GM21576 (cell line): ENCODE data around the gene DPAGT1.
A peak's percentile ranks its signal among the peaks of the same experiment; 100 is the strongest.
"Not testable (repeated sequence)": the region's sequence is repeated elsewhere in the genome, so short reads cannot be mapped to it uniquely, and the experiment has no call there.

Experiments used
- ATAC-seq: cut with Tn5 transposase; IDR thresholded peaks from one replicate; pipeline ENCODE4 v1.9.1; 2021; ENCODE audit warnings: mild to moderate bottlenecking, moderate library complexity; ENCODE audit not compliant: unreplicated experiment

DPAGT1 gene

DNA sequence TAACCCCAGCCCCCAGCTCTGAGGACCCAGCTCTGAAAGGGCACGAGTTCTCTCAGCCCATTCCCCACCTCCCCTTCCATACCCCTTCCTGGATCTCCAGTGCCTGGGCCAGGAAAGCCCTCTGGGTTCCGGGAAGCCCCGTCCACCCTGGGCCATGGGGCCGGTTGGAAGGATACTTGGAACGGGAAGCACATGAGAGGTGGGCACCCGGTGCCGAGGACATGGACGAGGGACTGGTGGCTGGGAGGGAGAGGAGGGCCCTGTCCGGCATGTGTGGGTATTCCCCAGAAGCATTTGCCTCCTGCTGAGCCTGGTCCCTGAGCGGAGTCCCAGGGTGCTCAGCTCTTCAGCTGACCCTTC lies 14.6 kb upstream of the DPAGT1 start:
- ATAC-seq, result no peak

DNA sequence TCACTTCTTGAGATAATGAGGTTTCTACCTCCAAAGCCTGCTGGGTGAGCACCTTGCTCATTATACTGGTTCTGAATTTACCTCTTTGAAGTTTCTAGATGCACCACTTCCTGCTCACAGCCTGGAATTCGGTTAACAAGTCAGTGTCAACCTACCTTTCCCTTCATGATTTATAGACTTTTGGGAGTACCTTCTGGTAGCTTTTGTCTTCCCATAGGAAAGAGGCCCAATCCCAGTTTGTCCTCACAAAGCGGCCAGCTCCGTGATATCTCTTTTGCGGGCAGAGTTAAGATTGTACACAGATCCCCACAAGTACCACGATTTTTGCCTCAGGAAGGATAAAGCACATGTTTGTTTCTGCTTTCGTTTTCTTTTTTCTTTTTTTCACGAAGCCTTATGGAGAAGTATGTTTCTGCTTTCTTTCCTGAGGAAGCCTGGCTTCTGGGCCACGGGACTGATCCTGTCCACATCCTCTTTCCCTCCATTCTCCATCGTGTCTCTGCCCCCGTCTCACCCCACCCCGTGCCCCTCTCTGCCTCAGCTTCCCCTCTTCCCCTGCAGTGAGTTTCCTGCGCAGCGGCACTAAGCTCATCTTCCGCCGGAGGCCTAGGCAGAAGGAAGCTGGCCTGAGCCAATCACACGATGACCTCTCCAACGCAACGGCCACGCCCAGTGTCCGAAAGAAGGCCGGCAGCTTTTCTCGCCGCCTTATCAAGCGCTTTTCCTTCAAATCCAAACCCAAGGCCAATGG lies 14.0 kb upstream of the DPAGT1 start:
- ATAC-seq, result no peak

DNA sequence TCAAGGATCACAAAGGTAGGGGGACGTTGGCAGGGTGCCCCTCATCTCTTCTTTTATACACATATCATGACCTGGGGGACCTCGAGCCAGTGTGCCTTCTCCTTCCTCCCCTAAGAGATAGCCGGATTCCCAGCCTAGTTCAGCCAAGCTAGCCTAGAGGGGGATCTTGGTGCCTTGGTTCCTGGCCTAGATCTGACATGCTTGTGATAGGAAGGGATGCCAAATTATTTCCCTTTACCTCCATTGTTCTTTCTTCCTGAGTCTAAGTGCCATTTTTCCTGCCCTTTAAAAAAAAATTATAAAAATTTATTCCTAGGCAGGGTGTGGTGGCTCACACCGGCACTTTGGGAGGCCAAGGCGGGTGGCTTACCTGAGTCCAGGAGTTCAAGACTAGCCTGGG lies 12.7 kb upstream of the DPAGT1 start:
- no peak for ATAC-seq

DNA sequence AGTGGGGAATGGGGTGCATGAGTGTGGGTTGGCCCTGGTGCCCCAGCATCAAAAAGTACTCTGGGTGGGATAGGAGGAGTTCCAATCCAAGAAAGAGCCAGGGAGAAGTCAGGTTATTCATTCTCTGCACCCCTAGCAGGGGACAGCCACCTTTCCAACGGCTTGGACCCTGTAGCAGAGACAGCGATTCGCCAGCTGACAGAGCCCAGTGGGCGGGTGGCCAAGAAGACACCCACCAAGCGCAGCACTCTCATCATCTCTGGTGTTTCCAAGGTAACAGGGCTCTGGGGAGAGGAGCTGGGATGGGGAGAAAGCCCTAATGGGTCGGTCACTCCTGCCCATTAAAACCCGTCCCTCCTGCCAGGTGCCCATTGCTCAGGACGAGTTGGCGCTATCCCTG lies 12.1 kb upstream of the DPAGT1 start:
- ATAC-seq, result no peak

DNA sequence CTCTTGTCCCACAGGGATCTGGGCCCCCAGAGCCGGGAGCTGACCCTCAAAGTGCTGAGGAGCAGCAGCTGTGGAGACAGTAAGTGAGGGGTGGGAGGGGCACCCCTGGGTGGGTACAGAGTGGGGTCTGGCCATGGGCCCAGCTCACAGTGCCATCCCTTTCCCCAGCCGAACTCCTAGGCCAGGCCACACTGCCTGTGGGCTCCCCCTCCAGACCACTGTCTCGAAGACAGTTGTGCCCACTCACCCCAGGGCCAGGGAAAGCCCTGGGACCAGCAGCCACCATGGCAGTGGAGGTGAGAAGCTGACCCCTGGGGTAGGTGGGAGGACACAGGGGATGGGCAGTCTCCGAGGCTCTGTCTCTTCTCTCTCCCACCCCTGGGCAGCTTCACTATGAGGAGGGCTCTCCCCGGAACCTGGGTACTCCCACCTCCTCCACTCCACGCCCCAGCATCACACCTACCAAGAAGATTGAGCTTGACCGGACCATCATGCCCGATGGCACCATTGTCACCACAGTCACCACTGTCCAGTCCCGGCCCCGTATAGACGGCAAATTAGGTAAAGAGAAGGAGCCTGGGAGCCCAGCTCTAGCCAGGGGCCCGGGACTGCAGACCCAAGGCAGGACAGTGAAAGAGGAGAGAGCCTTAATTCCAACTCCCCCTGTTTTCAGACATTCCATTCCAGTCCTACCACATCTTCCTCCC lies 10.8 kb upstream of the DPAGT1 start:
- no peak for ATAC-seq

DNA sequence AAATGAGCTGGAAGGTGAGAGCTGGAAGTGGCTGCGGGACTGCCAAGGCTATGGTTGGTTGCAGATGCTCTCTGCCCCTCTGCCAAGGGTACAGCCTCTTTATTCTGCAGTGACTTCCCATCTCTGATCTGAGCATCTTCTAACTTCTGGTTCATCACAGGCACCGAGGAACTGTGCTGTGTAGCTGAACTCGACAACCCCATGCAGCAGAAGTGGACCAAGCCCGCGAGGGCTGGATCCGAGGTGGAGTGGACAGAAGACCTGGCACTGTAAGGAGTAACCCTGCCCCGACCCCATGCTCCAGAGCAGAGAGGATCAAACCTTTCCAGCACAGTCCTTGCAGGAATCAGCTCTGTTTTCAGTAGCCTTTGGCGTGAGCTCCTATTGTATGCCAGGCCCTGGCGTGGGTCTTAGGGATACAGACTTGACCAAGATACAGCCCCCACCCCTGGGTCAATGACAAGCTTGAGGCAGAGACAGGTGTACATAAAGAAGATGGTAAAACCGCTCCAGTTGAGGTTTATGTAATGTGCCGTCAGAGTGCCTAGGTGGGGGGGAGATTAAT lies 9.8 kb upstream of the DPAGT1 start:
- ATAC-seq, result no peak

DNA sequence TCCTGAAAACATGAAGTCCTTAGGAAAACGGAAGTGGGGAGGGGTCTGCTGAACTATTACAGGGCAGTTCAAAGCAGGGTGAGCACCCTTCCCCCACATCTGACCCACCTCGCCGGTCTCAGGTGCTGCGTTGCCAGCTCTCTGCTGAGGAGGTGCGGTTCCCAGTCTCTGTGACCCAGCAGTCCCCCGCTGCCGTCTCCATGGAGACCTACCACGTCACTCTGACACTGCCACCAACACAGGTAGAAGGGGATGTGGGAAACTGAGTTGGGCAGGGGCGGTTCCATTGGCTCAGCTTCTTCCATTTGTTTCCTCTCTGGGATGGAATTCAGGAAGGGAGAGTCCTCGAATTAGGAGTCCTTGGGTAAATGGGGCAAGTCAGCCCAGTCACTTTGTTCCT lies 8.8 kb upstream of the DPAGT1 start:
- no peak for ATAC-seq

DNA sequence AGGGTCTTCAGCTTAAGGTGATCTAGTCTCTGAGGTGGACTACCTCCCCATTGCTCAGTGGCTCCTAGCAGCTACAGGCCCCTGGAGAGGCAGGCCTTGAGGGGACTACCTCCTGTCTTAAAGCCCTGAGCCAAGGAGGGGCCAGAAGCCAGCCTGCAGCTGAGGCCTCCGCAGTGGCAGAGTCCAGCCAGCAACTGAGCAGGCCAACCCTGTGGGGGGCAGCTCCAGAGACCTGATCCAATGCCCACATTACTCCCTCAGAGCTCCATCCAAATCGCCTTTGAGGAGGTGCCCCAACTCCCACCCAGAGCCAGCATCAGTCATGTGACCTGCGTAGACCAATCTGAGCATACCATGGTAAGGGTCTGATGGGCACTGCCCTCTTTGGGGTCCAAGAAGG lies 8.2 kb upstream of the DPAGT1 start:
- no peak for ATAC-seq

DNA sequence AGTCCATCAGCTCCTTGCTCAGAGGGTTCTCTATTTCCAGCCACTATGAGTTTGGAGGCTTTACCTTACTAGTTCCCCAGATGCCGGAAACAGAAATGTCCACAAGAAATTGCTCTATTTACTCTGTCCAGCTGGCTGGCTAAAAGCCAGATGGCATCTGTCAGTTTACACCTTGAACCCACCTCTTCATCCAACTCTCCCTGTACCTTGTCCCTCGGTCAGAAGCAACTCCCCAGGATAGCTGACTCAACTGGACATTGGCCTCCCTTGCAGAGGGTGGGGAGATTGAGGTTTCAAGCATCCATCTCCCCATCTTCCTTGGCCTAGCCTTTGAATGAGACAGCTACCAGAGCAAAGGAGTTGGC lies 7.2 kb upstream of the DPAGT1 start:
- no peak for ATAC-seq

DNA sequence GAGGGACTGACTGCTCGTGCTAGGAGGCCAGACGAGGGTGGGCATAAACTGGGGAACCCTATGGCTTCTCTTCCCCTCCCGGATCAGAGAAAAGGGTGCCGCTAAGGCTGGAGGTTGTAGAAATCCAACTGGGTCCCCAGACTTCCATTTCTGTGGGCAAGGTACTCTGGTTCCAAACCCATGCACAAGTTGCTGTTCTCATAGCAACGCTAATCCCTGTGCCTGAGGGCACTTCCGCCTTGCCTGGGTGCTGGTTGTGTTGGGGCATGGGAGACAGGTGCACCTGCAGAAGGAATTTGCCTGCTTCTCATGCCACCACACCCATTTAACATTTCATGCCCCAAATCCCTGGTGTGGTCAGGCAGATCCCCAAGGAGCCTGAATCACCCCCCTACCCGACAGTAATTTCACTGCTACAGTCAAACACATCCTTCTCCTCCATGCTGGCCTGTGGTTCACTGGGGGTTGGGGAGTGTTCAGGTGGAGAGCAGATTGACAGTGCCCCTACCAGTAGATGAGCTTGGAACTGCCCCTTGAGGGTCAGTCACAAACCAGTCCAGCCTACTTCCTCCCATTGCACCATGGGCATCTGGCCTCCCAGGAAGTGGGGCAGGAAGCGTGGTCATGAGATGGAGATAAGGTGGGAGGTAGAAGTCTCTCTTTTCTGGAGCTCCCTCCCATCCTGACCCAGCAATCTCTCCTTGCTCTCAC lies 6.6 kb upstream of the DPAGT1 start:
- no peak for ATAC-seq

DNA sequence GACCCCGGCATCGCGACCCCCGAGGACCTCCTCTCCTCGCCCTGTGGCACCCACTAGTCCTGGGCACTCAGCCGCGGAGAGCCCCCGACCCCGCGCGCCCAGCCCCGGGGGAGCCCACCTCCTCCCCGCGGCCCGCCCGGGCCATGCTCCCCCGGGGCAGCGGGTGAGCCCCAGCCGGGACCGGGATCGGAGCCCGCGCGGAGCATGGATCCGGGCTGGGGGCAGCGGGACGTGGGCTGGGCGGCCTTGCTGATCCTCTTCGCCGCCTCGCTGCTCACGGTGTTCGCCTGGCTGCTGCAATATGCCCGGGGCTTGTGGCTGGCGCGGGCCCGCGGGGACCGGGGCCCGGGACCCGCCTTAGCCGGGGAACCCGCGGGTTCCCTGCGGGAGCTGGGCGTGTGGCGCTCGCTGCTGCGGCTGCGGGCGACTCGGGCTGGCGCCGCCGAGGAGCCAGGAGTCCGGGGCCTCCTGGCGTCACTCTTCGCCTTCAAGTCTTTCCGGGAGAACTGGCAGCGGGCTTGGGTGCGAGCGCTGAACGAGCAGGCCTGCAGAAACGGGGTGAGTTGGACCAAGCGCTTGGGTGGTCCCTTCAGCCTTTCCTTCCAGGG lies 6.0 kb upstream of the DPAGT1 start:
- peak; percentile 22 for ATAC-seq

DNA sequence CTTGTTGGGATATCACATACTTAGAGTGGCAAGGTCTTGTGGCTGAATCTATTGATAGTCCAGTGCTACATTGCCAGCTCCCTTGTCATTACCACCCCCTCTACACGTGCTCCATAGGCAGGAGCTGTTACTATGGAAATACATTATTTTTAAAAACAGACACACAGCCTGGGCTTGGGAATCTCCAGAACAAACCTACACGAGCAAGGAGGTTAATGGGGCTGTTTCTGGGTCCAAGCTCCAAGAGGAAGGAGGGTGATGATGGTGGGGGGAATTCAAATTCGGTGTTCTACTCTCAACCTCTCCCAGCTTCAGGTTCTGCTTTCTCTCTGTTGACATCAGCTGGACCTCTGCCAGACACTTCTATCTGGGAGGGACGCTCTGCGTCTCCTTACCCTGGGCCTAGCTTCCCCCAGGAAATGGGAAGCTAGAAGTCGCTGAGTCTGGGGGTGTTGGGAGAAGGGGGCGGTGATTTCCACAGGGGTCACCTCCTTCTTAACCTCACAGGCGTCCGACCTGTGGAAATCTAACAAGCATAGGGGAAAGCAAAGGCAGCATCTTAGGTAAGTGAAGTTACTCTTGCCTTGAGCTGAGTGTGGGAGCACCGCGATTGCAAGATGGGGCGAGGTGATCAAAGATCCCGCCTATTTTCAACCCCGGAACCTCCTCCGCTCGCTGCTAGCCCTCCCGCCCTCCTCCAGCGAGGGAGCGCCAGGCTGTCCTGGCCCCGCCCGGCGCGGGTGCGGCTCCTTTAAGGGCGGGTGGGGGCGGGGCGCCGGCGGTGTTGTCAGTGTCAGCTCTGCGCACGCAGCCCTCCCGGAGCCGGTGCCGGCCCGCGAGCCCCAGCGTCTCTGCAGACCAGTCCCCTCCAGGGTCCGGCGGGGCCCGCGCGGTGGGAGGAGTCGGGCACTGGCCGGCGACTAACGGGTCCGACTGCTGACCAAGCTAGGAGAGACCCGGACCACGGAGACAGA lies 5.2 kb upstream of the DPAGT1 start, which contains the start of gene C2CD2L:
TSS of gene C2CD2L (plus strand) at position 781 of the 974 bp plus-strand sequence. CDS start 398 bp downstream, outside the sequence.
- ATAC-seq, result peak; percentile 70

DNA sequence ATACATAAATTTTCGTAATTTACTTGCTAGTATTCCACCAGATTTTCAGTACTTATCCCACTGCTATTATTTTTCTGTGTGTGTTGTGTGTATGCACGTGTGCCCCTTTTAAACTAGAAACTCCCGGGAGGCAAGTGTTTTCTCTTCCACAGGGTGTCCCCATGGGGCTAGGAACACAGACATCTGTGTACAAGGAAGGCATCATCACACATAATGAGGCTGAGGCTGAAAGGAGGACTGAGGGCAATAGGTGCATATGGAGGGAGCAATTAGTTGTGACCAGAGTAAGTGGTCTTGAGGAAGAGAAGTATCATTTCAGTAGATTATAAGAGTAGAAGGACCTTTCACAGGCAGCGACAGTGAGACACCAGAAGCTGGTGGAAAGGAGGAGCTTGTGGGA lies 2.1 kb upstream of the DPAGT1 start:
- no peak for ATAC-seq

DNA sequence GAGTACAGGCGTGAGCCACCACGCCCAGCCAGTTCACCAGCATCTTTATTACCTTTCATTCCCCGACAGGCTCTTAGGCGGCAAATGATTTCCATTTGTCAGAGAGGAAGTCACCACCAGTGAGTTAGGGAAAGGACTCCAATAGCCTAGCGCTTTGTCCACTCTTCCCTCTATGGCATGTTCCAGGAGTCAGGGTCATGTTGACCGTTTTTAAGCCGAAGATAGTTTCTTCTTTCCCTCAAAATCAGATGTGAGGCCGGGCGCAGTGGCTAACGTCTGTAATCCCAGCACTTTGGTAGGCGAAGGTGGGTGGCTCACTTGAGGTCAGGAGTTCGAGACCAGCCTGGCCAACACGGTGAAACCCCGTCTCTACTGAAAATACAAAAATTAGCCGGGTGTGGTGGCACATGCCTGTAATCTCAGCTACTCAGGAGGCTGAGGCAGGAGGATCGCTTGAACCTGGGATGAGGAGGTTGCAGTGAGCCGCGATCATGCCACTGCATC lies 1.6 kb upstream of the DPAGT1 start:
- ATAC-seq, result not testable (repeated sequence)

DNA sequence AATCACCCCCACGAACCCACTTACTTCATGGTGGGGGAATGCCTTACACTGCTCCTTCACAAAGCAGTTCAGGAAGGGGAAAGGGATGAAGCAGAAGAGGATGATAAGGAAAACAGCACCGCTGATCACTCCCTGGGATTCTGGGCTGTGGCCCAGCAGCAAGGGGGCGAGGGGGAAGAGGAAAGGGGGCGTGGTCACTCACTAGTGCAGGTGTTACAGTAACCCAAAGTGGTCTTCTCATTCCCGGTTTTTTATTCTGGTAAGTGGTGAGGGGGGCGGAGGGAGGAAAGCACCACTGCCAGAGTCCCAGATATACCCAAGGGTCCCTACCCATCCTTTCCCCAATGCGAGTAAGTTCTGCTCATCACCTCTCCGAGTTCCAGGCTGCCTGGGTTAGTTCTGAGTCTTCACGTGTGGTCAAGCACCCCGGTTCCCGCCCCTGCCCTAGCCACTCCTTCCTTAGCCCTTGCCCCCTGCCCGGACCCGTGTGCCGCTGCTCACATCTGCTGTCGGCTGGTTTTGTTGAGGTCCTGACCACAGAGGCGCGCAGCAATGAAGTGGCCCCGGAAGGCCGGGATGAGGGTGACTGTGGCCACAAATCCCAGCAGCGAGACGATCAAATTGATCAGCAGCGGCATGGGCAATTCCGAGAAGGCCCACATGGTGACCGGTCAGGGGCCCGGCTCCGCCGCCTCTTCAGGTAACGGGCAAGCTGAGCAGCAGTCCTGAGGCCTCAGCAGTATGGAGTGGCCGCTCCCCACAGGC lies 477 bp downstream of the DPAGT1 start:
- peak; percentile 14 for ATAC-seq

DNA sequence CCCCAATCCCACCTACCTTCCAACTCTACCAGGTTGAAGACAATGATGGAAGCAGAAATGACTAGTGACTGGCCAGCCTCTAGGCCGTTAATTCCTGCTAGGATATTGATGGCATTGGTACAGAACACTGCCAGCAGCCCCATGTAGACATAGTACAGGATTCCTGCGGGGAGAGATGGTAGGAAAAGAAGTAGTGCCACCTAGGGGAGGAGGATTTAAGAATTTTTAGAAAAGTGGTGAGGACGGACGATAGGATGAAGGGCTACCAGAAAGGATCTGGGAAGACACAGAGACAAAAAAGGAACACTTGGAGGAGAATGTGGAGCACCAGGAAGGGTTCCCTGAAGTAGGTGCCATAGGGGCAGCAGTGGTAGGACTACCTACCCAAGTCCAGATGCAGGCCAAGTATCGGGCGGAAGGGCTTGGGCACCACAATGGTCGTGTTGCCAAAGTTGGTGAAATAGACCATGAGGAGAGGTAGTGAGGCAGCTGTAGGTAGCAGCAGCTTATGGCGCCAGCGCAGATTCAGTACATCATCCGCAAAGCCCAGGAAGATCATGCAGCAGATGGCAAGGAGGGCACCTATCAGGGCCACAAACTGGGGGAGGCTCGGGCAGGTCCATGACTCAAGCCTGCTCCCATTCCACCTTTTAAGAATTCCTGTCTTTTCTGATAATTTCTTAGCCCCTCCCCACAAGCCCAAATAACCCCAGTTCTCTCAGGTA lies 1.2 kb downstream of the DPAGT1 start:
- ATAC-seq, result no peak

DNA sequence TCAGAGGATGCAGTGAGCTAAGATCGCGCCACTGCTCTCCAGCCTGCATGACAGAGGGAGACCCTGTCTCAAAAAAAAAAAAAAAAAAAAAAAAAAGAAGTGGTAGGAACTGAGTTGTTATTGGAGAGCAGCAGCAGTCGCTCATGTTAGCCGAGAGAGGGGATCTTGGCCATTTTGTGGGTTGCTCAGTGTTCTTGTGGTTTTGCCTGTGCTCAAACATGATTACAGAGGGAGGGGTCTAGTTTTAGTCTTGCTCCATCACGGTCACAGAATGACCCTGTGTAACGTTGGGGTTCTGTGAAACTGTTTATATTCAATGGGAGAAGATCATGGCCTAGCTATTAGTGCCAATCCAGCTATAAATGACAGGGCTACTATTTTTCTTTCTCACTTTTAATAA lies 1.9 kb downstream of the DPAGT1 start:
- ATAC-seq, result no peak

DNA sequence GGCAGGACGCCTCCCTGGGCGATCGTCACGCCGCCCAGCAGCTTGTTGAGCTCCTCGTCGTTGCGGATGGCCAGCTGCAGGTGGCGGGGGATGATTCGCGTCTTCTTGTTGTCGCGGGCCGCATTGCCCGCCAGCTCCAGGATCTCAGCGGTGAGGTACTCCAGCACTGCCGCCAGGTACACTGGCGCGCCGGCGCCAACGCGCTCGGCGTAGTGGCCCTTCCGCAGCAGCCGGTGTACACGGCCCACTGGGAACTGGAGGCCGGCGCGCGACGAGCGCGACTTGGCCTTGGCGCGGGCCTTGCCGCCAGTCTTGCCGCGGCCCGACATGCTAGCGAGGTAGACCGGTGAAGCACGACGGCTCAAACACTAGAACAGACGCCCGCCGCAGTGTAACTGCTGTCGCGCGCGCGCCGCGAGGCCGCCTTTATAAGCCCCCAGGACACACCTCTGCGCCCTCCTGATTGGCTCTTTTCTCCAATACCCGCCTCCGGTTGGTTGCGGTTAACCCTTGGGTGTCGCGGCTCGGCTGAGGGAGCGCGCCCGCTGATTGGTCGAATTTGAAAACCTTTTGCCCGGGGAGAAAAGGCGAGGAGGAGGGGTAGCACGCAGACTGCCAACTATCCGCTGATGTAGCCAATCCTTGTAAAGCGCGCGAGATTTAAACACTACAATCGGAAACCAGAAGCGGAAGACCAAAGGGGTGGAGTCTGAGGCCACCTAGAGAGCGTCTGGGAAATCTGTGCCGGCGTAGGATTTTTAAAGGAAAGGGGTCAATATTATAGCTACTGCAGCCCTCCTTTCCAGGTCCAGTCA lies 6.4 kb downstream of the DPAGT1 start:
- peak; percentile 80 for ATAC-seq
